Natural killer cell treated with Interleukin-12 subunit alpha and Interleukin-12 subunit beta and Interleukin-15 and Interleukin-18, amount 100 ng/mL, for 72 hours (primary cell): ENCODE data around the gene TFF3. TPM values are rescaled to one million over a fixed set of nuclear protein-coding genes. Genes with fewer than 3 reads are reported as not detected.

Experiments used
- ATAC-seq, 2 donors: fragments of 150-1000 bp; cut with Tn5 transposase in 1 of 2; sonication (Bioruptor Pico), chemical (Tn5 transposase) in 1 of 2; 2 replicates each; pipeline ENCODE4 v1.10.0; 2021
- DNase-seq: peaks from one replicate; pipeline ENCODE4 v3.0.0; 2022; ENCODE audit warnings: low spot score
- H3K27ac Mint-ChIP-seq, 2 donors: 1 replicate in 1 of 2; 2 replicates in 1 of 2; pipeline ENCODE4 v1.8.0; 2022; ENCODE audit warnings: mixed read lengths in 2 of 2, mild to moderate bottlenecking in 1 of 2, moderate library complexity in 1 of 2
- H3K27me3 Mint-ChIP-seq, 2 donors: 1 replicate in 1 of 2; 2 replicates in 1 of 2; pipeline ENCODE4 v1.8.0; 2022; ENCODE audit warnings: mixed read lengths in 2 of 2
- H3K36me3 Mint-ChIP-seq: one replicate; pipeline ENCODE4 v1.8.0; 2022; ENCODE audit warnings: mixed read lengths
- H3K4me1 Mint-ChIP-seq, 2 donors: 1 replicate in 1 of 2; 2 replicates in 1 of 2; pipeline ENCODE4 v1.8.0; 2022; ENCODE audit warnings: low read depth in 2 of 2, mixed read lengths in 2 of 2, mild to moderate bottlenecking in 1 of 2
- H3K4me3 Mint-ChIP-seq: one replicate; pipeline ENCODE4 v1.8.0; 2022; ENCODE audit warnings: mixed read lengths
- H3K9me3 Mint-ChIP-seq: 2 replicates; pipeline ENCODE4 v1.8.0; 2022; ENCODE audit warnings: mixed read lengths
- total RNA-seq, 2 donors: library from RNA; stranded (reverse); gene quantifications; one replicate each; pipeline ENCODE4 v1.2.3, GENCODE V29; 2022

TFF3 gene, protein sequence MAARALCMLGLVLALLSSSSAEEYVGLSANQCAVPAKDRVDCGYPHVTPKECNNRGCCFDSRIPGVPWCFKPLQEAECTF
- not detected for total RNA-seq

DNA sequence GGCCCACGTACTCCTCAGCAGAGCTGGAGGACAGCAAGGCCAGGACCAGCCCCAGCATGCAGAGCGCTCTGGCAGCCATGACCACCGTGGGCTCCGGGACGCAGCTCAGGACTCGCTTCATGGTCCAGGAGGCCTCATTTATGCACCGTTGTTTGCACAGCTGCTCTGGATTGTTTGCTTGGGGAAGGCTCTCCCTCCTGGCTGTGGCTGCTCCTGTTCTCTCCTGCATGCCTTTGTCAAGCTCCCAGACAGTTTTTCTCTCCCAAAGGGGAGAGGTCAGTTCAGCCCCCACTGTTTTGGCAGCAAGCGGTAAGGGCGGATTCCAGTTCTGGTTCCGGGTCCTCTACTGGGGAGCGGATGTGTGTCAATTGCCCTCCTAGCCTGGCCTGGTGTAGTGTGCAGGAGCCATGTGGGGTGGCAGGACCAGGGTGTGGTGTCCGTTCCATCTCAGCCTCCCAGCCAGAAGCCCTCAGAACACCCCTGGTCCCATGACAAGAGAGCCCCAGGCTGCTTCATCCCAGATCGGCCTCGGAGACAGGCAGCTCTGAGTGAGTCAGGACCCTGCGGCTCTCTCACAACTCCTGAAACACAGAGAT is at the start of gene TFF3:
Gene TFF3, minus strand, starts transcription at position 114 of the 596 bp plus-strand sequence. Its CDS starts 35 bp downstream, at position 79.
- H3K4me1 Mint-ChIP-seq = peaks cover 7% of the 10 kb centered on the region in 2 donors
- no peak within 1 kb of the TSS for H3K4me3 Mint-ChIP-seq
- peaks cover 0 to 1% of the 10 kb centered on the region in 2 donors for H3K27me3 Mint-ChIP-seq
- DNase-seq (peak; percentile 56), ATAC-seq (no peak)
- H3K36me3 Mint-ChIP-seq = no peaks in the 10 kb centered on the region
- no peak within 1 kb of the TSS for H3K27ac Mint-ChIP-seq
- no peaks in the 10 kb centered on the region for H3K9me3 Mint-ChIP-seq

DNA sequence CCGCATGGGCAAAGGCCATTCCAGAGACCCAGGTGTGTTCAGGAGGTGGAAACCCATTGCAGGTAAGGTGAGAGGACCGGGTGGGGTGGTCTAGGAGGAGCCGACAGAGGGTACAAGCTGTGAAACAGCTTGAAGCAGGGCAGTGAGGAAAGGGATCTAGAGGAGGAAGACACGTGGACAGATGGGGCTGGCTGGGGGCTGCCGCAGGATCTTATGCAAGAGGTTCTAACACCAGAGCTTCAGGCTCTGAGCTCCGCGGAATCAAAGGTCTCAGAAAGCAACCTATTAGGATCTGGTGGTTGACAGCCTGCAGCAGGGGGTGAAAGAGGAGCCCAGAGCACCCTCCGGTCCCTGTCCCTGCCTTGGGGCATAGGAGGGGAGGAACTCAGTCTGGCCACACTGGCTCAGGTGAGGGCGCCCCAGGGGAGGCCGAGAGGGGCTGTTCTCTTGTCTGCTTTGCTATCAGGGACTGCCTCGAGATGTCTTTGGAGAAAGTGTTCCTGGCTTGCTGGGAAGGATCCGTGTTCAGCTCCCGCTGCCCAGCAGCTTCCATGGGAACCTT is 49.2 kb upstream of the TFF3 start:
- Mint-ChIP-seq H3K27me3 (peaks cover 7 to 28% of the 10 kb centered on the region in 2 donors), H3K27ac (peak overlapping the region in 1 of 2 donors; percentile 35), H3K36me3 (no peaks in the 10 kb centered on the region), H3K9me3 (no peaks in the 10 kb centered on the region), H3K4me3 (no peak overlapping the region), H3K4me1 (no peaks in the 10 kb centered on the region)
- DNase-seq = no peak
- no peak for ATAC-seq

DNA sequence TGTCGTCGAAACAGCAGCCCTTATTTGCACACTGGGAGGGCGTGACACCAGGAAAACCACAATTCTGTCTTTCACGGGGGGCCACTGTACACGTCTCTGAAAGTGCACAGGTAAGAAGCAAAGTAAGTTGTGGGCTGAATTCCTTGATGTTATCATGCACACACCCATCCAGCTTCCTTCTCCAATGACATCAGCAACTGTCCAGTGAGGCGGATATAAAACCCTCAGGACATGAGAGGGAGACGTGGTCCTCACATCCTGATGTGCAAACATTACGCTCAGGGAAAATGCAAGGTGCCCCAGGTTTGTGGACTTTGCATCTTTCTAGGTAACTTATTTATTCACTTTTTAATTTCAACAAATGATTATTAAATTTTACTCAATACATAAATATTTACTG is 48.1 kb upstream of the TFF3 start:
- DNase-seq (no peak), ATAC-seq (no peak)
- Mint-ChIP-seq H3K4me3 (no peak overlapping the region), H3K27ac (no peak overlapping the region), H3K27me3 (peaks cover 13 to 30% of the 10 kb centered on the region in 2 donors), H3K4me1 (no peaks in the 10 kb centered on the region), H3K9me3 (no peaks in the 10 kb centered on the region), H3K36me3 (no peaks in the 10 kb centered on the region)

DNA sequence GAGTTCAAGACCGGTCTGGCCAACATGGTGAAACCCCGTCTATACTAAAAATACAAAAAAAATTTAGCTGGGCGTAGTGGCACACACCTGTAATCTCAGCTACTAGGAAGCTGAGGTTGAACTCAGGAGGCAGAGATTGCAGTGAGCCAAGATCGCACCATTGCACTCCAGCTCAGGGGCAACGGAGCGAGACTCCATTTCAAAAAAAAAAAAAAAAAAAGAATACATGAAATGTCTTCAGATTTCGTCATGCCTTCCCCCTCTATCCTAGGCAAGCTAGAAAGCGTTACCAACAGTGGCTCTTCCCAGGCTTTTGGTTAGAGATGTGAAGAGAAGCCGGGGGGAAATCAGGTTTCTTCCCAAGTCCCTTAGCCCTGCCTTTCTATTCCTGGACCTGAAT is 47.5 kb upstream of the TFF3 start:
- H3K27ac Mint-ChIP-seq = no peak overlapping the region
- H3K9me3 Mint-ChIP-seq = no peaks in the 10 kb centered on the region
- no peaks in the 10 kb centered on the region for H3K4me1 Mint-ChIP-seq
- H3K36me3 Mint-ChIP-seq = no peaks in the 10 kb centered on the region
- H3K27me3 Mint-ChIP-seq = peaks cover 15 to 32% of the 10 kb centered on the region in 2 donors
- H3K4me3 Mint-ChIP-seq = no peak overlapping the region
- ATAC-seq = no peak
- no peak for DNase-seq

DNA sequence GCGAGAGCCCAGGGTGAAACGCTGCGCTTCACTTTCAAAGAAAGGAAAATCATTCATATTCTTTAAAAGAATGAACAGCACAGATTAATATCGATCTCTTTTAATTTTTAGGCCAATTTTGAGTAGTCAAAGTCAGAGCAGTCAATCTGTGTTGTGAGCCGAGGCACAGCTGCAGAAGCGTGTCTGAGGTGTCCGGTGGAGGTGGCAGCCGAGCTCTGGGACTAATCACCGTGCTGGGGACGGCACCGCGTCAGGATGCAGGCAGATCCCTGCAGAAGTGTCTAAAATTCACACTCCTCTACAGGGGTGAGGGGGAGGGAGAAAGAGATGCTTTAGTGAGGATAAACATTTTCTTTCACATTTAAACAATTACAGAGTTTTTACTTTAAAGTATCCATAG is 47.0 kb upstream of the TFF3 start:
- no peaks in the 10 kb centered on the region for H3K9me3 Mint-ChIP-seq
- ATAC-seq (no peak), DNase-seq (no peak)
- no peaks in the 10 kb centered on the region for H3K36me3 Mint-ChIP-seq
- peaks cover 15 to 33% of the 10 kb centered on the region in 2 donors for H3K27me3 Mint-ChIP-seq
- H3K4me1 Mint-ChIP-seq = no peaks in the 10 kb centered on the region
- no peak overlapping the region for H3K4me3 Mint-ChIP-seq
- H3K27ac Mint-ChIP-seq = no peak overlapping the region

DNA sequence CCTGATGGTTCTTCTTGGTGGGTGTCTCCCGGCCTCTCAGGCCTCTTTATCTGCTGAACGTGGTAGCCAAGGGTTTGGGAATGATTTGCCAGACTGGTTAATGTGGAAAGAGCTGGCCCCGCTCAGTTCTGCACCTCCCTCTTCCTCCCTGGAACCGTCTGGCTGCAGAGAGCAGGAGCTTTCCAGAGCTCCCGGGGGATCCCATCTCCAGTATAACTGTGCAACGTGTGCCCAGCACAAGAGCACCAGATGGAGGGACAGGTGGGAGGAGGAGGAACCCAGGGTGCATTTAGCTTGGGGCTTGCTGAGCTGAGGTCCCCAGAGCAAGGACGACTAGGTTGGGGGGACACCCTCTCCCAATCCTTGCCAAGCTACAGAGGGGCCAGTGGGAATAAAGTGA is 46.1 kb upstream of the TFF3 start:
- Mint-ChIP-seq H3K36me3 (no peaks in the 10 kb centered on the region), H3K4me1 (no peaks in the 10 kb centered on the region), H3K4me3 (no peak overlapping the region), H3K27ac (no peak overlapping the region), H3K9me3 (no peaks in the 10 kb centered on the region), H3K27me3 (peaks cover 15 to 38% of the 10 kb centered on the region in 2 donors)
- ATAC-seq (no peak), DNase-seq (no peak)

DNA sequence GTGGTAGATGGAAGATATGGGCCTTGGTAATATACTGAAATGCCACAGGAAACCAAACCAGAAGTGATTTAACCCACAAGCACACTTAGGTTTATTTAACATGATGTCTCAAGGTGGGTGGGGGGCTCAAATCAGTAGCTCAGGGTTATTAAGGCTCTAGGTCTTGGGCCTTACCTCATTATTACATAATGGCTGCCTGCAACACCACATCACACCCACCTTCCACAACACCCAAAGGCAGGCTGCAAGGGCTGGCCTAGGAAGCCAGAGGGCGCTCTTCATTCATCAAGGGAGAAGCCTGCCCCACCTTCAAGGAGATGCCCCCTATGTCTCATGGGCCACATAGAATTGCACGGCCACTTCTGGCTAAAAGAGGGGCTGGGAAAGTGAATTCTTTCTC is 45.1 kb upstream of the TFF3 start:
- Mint-ChIP-seq H3K27me3 (peaks cover 18 to 39% of the 10 kb centered on the region in 2 donors), H3K9me3 (no peaks in the 10 kb centered on the region), H3K4me3 (no peak overlapping the region)

DNA sequence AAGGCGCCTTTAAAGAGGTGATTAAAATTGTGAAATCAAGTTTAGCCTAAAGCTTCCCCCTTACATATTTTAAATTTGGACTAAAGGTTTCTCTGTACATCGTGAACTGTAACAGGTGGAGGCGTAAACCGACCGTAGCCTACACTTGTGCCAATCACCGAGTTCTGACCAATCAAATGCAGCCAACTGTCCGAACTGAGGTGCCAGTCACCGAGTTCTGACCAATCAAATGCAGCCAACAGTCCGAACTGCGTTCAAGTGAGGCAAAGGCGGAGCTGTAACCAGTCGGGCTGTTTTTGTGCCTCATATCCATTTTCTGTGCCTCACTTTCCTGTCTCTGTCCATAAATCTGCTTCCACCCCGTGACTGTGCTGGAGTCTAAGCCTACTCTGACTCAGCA is 43.7 kb upstream of the TFF3 start:
- DNase-seq = no peak
- ATAC-seq = no peak
- Mint-ChIP-seq H3K27me3 (peaks cover 24 to 36% of the 10 kb centered on the region in 2 donors), H3K4me3 (no peak overlapping the region), H3K9me3 (peaks cover 4% of the 10 kb centered on the region), H3K36me3 (peaks cover 8% of the 10 kb centered on the region), H3K4me1 (no peaks in the 10 kb centered on the region), H3K27ac (no peak overlapping the region)

More for the DNA sequence above, 45.1 kb upstream of the TFF3 start:
- DNase-seq (no peak), ATAC-seq (no peak)
- Mint-ChIP-seq H3K36me3 (no peaks in the 10 kb centered on the region), H3K4me1 (no peaks in the 10 kb centered on the region), H3K27ac (no peak overlapping the region)

DNA sequence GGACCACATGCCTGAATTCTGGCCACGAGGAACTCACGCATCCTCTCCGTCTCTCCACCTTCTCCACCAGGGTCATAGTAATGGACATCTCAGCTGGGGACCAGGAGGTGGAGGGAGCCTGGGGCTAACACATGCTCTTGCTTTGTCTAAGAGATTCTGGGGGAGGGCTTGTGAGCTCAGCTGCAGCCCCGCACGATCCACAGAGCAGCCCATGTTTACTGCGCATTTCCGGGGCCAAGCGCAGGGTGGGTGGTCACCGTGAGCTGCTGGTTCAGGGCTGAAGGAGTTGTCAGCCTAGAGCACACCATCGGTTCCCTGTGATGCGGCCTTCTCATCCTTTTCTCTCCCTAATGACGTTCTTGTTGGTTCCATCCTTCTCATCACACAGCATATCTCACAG is 43.1 kb upstream of the TFF3 start:
- ATAC-seq = no peak
- no peak overlapping the region for H3K4me3 Mint-ChIP-seq
- H3K9me3 Mint-ChIP-seq = peaks cover 8% of the 10 kb centered on the region
- H3K36me3 Mint-ChIP-seq = peaks cover 8% of the 10 kb centered on the region
- no peak for DNase-seq
- H3K27ac Mint-ChIP-seq = no peak overlapping the region
- H3K4me1 Mint-ChIP-seq = no peaks in the 10 kb centered on the region
- H3K27me3 Mint-ChIP-seq = peaks cover 28 to 36% of the 10 kb centered on the region in 2 donors

DNA sequence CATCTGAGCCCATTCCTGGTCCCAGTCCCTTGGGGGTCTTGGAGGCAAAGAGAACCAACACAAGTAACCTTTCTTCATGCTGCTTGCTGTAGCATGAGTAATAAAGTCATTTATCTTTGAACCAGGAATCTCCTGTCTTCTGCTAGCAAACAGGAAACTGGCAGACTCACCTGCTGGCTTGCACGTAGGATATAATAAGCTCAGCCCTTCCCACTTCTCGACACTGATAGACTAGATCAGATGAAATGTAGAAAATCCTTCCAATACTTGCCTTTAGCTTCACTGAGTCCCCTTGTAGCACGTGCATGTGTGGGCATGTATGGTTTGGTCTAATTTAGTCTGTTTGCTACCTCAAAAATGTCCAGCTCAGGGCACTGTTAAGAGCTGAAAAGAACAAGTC is 42.1 kb upstream of the TFF3 start:
- peaks cover 8% of the 10 kb centered on the region for H3K36me3 Mint-ChIP-seq
- no peak overlapping the region for H3K27ac Mint-ChIP-seq
- no peak for DNase-seq
- H3K4me1 Mint-ChIP-seq = no peaks in the 10 kb centered on the region
- H3K27me3 Mint-ChIP-seq = peaks cover 32 to 36% of the 10 kb centered on the region in 2 donors
- ATAC-seq = no peak
- peaks cover 8% of the 10 kb centered on the region for H3K9me3 Mint-ChIP-seq
- H3K4me3 Mint-ChIP-seq = no peak overlapping the region

DNA sequence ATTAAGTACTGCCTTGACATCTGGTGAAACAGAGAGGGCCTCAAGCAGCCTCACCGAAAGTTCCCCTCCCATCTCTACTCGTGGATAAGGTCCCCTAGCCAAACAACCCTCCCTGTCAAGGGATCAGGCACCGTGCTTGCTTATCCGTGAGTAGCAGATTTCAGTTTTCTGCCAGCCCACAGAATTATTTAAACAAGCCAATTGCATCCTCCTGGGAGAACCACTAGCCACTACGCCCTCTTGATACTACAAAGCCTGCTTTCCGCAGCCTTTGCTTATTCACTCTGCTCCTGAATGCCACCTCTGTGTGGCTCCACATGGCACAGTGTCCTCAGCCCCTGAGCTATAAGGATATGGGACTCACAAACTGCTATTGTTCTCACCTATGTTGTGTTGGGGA is 41.4 kb upstream of the TFF3 start:
- H3K4me1 Mint-ChIP-seq = no peaks in the 10 kb centered on the region
- DNase-seq (no peak), ATAC-seq (no peak)
- H3K9me3 Mint-ChIP-seq = peaks cover 8% of the 10 kb centered on the region
- H3K4me3 Mint-ChIP-seq = no peak overlapping the region
- no peak overlapping the region for H3K27ac Mint-ChIP-seq
- peaks cover 8% of the 10 kb centered on the region for H3K36me3 Mint-ChIP-seq
- H3K27me3 Mint-ChIP-seq = peaks cover 31 to 32% of the 10 kb centered on the region in 2 donors

DNA sequence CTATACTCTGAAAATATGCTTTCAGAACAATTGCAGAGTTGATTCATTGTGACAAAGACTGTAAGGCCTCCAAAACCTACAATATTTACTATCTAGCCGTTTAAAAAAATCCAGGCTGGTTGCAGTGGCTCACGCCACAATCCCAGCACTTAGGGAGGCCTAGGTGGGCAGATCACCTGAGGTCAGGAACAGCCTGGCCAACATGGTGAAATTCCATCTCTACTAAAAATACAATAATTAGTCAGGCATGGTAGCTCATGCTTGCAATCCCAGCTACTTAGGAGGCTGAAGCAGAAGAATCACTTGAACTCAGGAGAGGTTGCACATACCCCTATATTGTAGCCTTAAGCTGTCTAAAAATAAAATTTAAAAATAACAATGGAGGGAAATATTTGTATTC is 40.8 kb upstream of the TFF3 start:
- H3K27ac Mint-ChIP-seq = no peak overlapping the region
- peaks cover 8% of the 10 kb centered on the region for H3K9me3 Mint-ChIP-seq
- peaks cover 32% of the 10 kb centered on the region in 2 donors for H3K27me3 Mint-ChIP-seq
- DNase-seq (no peak), ATAC-seq (no peak)
- no peaks in the 10 kb centered on the region for H3K4me1 Mint-ChIP-seq
- no peak overlapping the region for H3K4me3 Mint-ChIP-seq
- peaks cover 8% of the 10 kb centered on the region for H3K36me3 Mint-ChIP-seq

DNA sequence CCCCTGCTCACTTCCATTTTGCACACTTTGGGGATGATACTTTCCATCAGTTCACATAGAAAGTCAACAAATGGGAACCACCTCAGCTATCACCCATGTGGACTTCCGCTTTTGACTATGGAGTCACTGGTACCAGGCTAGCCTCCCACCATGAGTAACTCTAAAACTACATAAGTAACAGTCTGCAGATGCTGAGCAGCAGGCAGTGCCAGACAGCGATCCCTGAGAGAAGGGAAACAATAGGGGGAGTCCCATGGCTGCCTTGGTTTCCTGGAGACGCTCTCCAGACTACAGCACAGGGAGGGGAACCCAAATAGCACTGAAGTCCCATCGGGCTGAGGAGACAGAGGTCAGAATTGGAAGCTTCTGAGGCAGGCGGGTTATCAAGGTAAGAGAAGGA is 38.4 kb upstream of the TFF3 start:
- H3K27me3 Mint-ChIP-seq = peaks cover 30 to 31% of the 10 kb centered on the region in 2 donors
- ATAC-seq (no peak), DNase-seq (no peak)
- H3K27ac Mint-ChIP-seq = no peak overlapping the region
- no peak overlapping the region for H3K4me3 Mint-ChIP-seq
- H3K4me1 Mint-ChIP-seq = no peaks in the 10 kb centered on the region
- peaks cover 8% of the 10 kb centered on the region for H3K36me3 Mint-ChIP-seq
- H3K9me3 Mint-ChIP-seq = peaks cover 8% of the 10 kb centered on the region

DNA sequence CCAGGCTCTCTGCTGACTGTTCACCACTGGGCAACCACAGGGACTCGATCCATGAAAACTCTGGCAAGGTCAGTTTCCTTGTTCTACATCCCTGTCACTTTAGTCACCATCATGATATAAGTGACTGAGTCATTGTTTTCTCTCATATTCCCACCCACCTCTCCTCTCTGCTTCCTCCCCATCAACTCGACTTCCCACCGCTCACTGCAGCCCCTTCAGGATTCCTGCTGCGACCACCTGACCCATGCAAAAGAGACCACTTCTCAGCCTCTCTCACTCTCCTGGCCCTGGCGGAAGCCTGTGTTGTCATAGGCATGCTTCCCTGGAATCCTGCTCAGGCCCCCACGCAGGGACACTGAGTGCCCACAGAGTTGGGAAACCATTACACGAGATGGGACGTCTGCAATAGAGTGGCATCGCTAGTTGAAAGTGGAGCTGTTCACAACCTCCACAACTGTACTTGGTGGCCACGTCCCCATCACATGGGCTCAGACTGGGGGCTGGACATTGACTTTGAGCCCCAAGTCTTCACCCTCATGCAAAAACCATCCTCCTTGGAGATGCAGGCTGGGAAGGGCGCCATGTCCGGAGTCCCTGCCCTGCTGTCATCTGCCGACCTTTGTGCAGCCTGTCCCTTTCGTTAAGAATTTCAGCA is 37.4 kb upstream of the TFF3 start:
- Mint-ChIP-seq H3K27me3 (peaks cover 24 to 29% of the 10 kb centered on the region in 2 donors), H3K4me1 (no peaks in the 10 kb centered on the region)

More for the DNA sequence above, 37.4 kb upstream of the TFF3 start:
- H3K9me3 Mint-ChIP-seq = peaks cover 8% of the 10 kb centered on the region
- DNase-seq = no peak
- H3K4me3 Mint-ChIP-seq = no peak overlapping the region
- ATAC-seq = no peak
- H3K36me3 Mint-ChIP-seq = peaks cover 8% of the 10 kb centered on the region
- H3K27ac Mint-ChIP-seq = no peak overlapping the region
